H9 (cell line): Measurements from ENCODE around the gene SLC38A11. TPM values are rescaled to one million over a fixed set of nuclear protein-coding genes. Genes with fewer than 3 reads are reported as not detected.

ENCODE experiments used
- DNase-seq: peaks from one replicate; pipeline ENCODE4 v3.0.0-alpha.2; 2017
- H2AFZ ChIP-seq: one replicate; pipeline ENCODE4 v1.6.1; 2013; ENCODE audit warnings: mild to moderate bottlenecking, low read length, control low read depth, moderate library complexity
- H2AK5ac ChIP-seq: 2 replicates; pipeline ENCODE4 v1.6.1; 2013; ENCODE audit warnings: low read length, control low read depth, mixed read lengths; ENCODE audit not compliant: insufficient read length
- H2BK120ac ChIP-seq: one replicate; pipeline ENCODE4 v1.6.1; 2013; ENCODE audit warnings: low read depth, mild to moderate bottlenecking, low read length, control low read depth, inconsistent platforms; ENCODE audit not compliant: poor library complexity, severe bottlenecking
- H2BK12ac ChIP-seq: 2 replicates; pipeline ENCODE4 v1.6.1; 2013; ENCODE audit warnings: low read length, control low read depth, mixed read lengths, low read depth; ENCODE audit not compliant: insufficient read length
- H2BK15ac ChIP-seq: 2 replicates; pipeline ENCODE4 v1.6.1; 2013; ENCODE audit warnings: low read depth, low read length, control low read depth
- H2BK20ac ChIP-seq: one replicate; pipeline ENCODE4 v1.6.1; 2013; ENCODE audit warnings: low read depth, mild to moderate bottlenecking, low read length, control low read depth, inconsistent platforms; ENCODE audit not compliant: poor library complexity, severe bottlenecking
- H2BK5ac ChIP-seq: 2 replicates; pipeline ENCODE4 v1.6.1; 2013; ENCODE audit warnings: low read length, control low read depth, mixed read lengths; ENCODE audit not compliant: insufficient read length
- H3K14ac ChIP-seq: 2 replicates; pipeline ENCODE4 v1.6.1; 2013; ENCODE audit warnings: low read length, control low read depth; ENCODE audit not compliant: insufficient read depth
- H3K18ac ChIP-seq: 2 replicates; pipeline ENCODE4 v1.6.1; 2013; ENCODE audit warnings: low read depth, mild to moderate bottlenecking, mixed read lengths, low read length, control low read depth; ENCODE audit not compliant: insufficient read length
- H3K23ac ChIP-seq: 2 replicates; pipeline ENCODE4 v1.6.1; 2013; ENCODE audit warnings: low read length, control low read depth, mixed read lengths, low read depth; ENCODE audit not compliant: insufficient read length
- H3K23me2 ChIP-seq: 2 replicates; pipeline ENCODE4 v1.6.1; 2013; ENCODE audit warnings: low read depth, mild to moderate bottlenecking, mixed read lengths, low read length, control low read depth; ENCODE audit not compliant: insufficient read length, poor library complexity, severe bottlenecking
- H3K27ac ChIP-seq: 2 replicates; pipeline ENCODE4 v1.5.1; 2013; ENCODE audit warnings: low read length, control low read depth, mixed read lengths, low read depth; ENCODE audit not compliant: insufficient read length
- H3K27me3 ChIP-seq: 2 replicates; pipeline ENCODE4 v1.6.1; 2013; ENCODE audit warnings: low read length, control low read depth, inconsistent platforms; ENCODE audit not compliant: insufficient read depth
- H3K4ac ChIP-seq: 2 replicates; pipeline ENCODE4 v1.6.1; 2013; ENCODE audit warnings: low read depth, mild to moderate bottlenecking, control low read depth, inconsistent platforms, low read length, moderate library complexity
- H3K4me1 ChIP-seq: 2 replicates; pipeline ENCODE4 v1.6.1; 2013; ENCODE audit warnings: low read length, control low read depth, inconsistent platforms; ENCODE audit not compliant: insufficient read depth
- H3K4me2 ChIP-seq: 2 replicates; pipeline ENCODE4 v1.6.1; 2013; ENCODE audit warnings: low read length, control low read depth, mixed read lengths; ENCODE audit not compliant: insufficient read length, insufficient read depth
- H3K56ac ChIP-seq: 2 replicates; pipeline ENCODE4 v1.6.1; 2013; ENCODE audit warnings: low read depth, mild to moderate bottlenecking, mixed read lengths, low read length, control low read depth; ENCODE audit not compliant: insufficient read length
- H3K79me1 ChIP-seq: 2 replicates; pipeline ENCODE4 v1.6.1; 2013; ENCODE audit warnings: low read depth, mild to moderate bottlenecking, moderate library complexity, low read length, control low read depth, inconsistent platforms; ENCODE audit not compliant: insufficient read depth, poor library complexity, severe bottlenecking
- H3K79me2 ChIP-seq: 2 replicates; pipeline ENCODE4 v1.6.1; 2013; ENCODE audit warnings: low read length, control low read depth, inconsistent platforms; ENCODE audit not compliant: insufficient read depth
- H3K9ac ChIP-seq: 2 replicates; pipeline ENCODE4 v1.6.1; 2013; ENCODE audit warnings: low read length, control low read depth, mixed read lengths; ENCODE audit not compliant: insufficient read length; ENCODE audit errors: extremely low read depth
- H3K9me3 ChIP-seq: one replicate; pipeline ENCODE4 v1.6.1; 2013; ENCODE audit warnings: low read depth, low read length, inconsistent platforms; ENCODE audit not compliant: control insufficient read depth
- H3T11ph ChIP-seq: one replicate; pipeline ENCODE4 v1.6.1; 2013; ENCODE audit warnings: mild to moderate bottlenecking, low read length, control low read depth, inconsistent platforms
- H4K20me1 ChIP-seq: one replicate; pipeline ENCODE4 v1.6.1; 2013; ENCODE audit not compliant: control insufficient read depth, insufficient read length, insufficient read depth
- H4K5ac ChIP-seq: 2 replicates; pipeline ENCODE4 v1.6.1; 2013; ENCODE audit warnings: low read depth, mild to moderate bottlenecking, mixed read lengths, low read length, control low read depth; ENCODE audit not compliant: insufficient read length
- H4K8ac ChIP-seq: replicated peaks from 2 replicates; pipeline ENCODE4 v1.6.1; 2013; ENCODE audit warnings: low read length, control low read depth, mixed read lengths, low read depth; ENCODE audit not compliant: insufficient read length
- H4K91ac ChIP-seq: 2 replicates; pipeline ENCODE4 v1.6.1; 2013; ENCODE audit warnings: low read depth, mild to moderate bottlenecking, moderate library complexity, mixed read lengths, low read length, control low read depth; ENCODE audit not compliant: insufficient read length
- H3K27ac Mint-ChIP-seq, 3 experiments: 2 replicates in 2 of 3; 3 replicates in 1 of 3; pipeline ENCODE4 v1.8.0; 2020 to 2021; ENCODE audit warnings: mixed read lengths in 3 of 3, mild to moderate bottlenecking in 1 of 3, moderate library complexity in 1 of 3
- H3K27me3 Mint-ChIP-seq: 2 replicates; pipeline ENCODE4 v1.8.0; 2021; ENCODE audit warnings: low read depth, mild to moderate bottlenecking, moderate library complexity, mixed read lengths
- H3K36me3 Mint-ChIP-seq, 3 experiments: 2 replicates in 2 of 3; 3 replicates in 1 of 3; pipeline ENCODE4 v1.8.0; 2020 to 2021; ENCODE audit warnings: low read depth in 3 of 3, mixed read lengths in 3 of 3; ENCODE audit not compliant: insufficient read depth in 1 of 3
- H3K4me1 Mint-ChIP-seq, 2 experiments: 2 replicates each; pipeline ENCODE4 v1.8.0; 2020; ENCODE audit warnings: mixed read lengths in 2 of 2
- H3K4me3 Mint-ChIP-seq, 2 experiments: 2 replicates in 1 of 2; 3 replicates in 1 of 2; pipeline ENCODE4 v1.8.0; 2020 to 2021; ENCODE audit warnings: mild to moderate bottlenecking in 2 of 2, mixed read lengths in 2 of 2, moderate library complexity in 1 of 2
- H3K9me3 Mint-ChIP-seq, 2 experiments: 2 replicates in 1 of 2; 3 replicates in 1 of 2; pipeline ENCODE4 v1.8.0; 2020; ENCODE audit warnings: mild to moderate bottlenecking in 2 of 2, mixed read lengths in 2 of 2, moderate library complexity in 1 of 2
- WGBS: extraction: QIAGEN DNeasy Blood & Tissue Kit; methylation state at CpG from one replicate; pipeline ENCODE4 v1.1.7; 2013; ENCODE audit warnings: missing lambda C conversion rate, low lambda C conversion rate, mixed read lengths; ENCODE audit not compliant: insufficient read length; ENCODE audit errors: extremely low coverage; 5-methylcytosine and 5-hydroxymethylcytosine counted together
- total RNA-seq: library from RNA; stranded (reverse); gene quantifications from 2 replicates; pipeline ENCODE4 v1.2.1, GENCODE V29; 2021
- TF ChIP-seq, protein P1 (sequence below): fragments of 200-600 bp; sonication (generic); conservative IDR thresholded peaks from 3 replicates; pipeline ENCODE4 v1.8.0; 2021; ENCODE audit warnings: antibody characterized with exemption, mild to moderate bottlenecking

The SLC38A11 gene
- total RNA-seq, 1 experiment from 2014 or later: not detected

DNA sequence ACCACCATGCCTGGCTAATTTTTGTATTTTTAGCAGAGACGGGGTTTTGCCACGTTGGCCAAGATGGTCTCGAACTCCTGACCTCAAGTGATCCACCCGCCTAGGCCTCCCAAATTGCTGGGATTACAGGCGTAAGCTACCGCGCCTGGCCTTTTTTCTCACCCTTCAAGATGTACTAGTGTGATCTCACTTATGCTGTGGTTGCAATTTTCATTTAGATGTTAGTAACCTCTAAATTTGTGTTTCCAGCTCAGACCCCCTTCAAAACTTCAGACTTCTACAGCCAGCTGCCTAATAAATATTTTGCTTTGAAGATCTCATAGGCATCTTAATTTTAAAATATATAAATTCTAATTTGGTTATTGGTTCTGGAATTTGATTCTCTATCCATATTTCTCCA, 8.0 kb downstream of the SLC38A11 start:
- Histone ChIP-seq H3K14ac (no peak overlapping the region), H2BK120ac (no peak overlapping the region), H2BK5ac (no peak overlapping the region), H2BK20ac (no peak overlapping the region), H2AK5ac (no peak overlapping the region), H3T11ph (no peak overlapping the region), H3K79me2 (no peaks in the 10 kb centered on the region), H3K9ac (no peak overlapping the region), H3K23ac (no peak overlapping the region), H3K56ac (no peak overlapping the region), H3K79me1 (no peaks in the 10 kb centered on the region), H3K27ac (no peak overlapping the region), H2BK15ac (no peak overlapping the region), H3K18ac (no peak overlapping the region), H4K91ac (no peak overlapping the region), H3K4ac (no peak overlapping the region), H4K8ac (no peak overlapping the region), H2BK12ac (no peak overlapping the region), H3K23me2 (no peaks in the 10 kb centered on the region), H3K4me1 (no peaks in the 10 kb centered on the region), H4K5ac (no peak overlapping the region), H3K9me3 (no peaks in the 10 kb centered on the region), H2AFZ (no peak overlapping the region), H3K27me3 (no peaks in the 10 kb centered on the region), H3K4me2 (no peak overlapping the region), H4K20me1 (no peaks in the 10 kb centered on the region)
- no peak for DNase-seq
- no peak overlapping the region for H3K4me3 Mint-ChIP-seq
- H3K36me3 Mint-ChIP-seq: no peaks in the 10 kb centered on the region
- no peaks in the 10 kb centered on the region for H3K4me1 Mint-ChIP-seq
- no peak overlapping the region for H3K27ac Mint-ChIP-seq
- WGBS: no CpG with 5 or more reads among the region's 7 CpGs
- H3K9me3 Mint-ChIP-seq: no peaks in the 10 kb centered on the region
- TF ChIP-seq, protein P1, sequence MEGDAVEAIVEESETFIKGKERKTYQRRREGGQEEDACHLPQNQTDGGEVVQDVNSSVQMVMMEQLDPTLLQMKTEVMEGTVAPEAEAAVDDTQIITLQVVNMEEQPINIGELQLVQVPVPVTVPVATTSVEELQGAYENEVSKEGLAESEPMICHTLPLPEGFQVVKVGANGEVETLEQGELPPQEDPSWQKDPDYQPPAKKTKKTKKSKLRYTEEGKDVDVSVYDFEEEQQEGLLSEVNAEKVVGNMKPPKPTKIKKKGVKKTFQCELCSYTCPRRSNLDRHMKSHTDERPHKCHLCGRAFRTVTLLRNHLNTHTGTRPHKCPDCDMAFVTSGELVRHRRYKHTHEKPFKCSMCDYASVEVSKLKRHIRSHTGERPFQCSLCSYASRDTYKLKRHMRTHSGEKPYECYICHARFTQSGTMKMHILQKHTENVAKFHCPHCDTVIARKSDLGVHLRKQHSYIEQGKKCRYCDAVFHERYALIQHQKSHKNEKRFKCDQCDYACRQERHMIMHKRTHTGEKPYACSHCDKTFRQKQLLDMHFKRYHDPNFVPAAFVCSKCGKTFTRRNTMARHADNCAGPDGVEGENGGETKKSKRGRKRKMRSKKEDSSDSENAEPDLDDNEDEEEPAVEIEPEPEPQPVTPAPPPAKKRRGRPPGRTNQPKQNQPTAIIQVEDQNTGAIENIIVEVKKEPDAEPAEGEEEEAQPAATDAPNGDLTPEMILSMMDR: no peak
- peaks cover 1% of the 10 kb centered on the region; the same call in 1 of the 2 replicates for H3K27me3 Mint-ChIP-seq
